Suppressor macrophage treated with lipopolysaccharide for 4 hours (primary cell): ENCODE measurements around the gene MTMR3.
"Not testable (repeated sequence)": the region's sequence is repeated elsewhere in the genome, so short reads cannot be mapped to it uniquely, and the experiment has no call there.

ENCODE experiments used
- DNase-seq: peaks from one replicate; pipeline ENCODE4 v3.0.0-alpha.2; 2020

The MTMR3 gene

DNA sequence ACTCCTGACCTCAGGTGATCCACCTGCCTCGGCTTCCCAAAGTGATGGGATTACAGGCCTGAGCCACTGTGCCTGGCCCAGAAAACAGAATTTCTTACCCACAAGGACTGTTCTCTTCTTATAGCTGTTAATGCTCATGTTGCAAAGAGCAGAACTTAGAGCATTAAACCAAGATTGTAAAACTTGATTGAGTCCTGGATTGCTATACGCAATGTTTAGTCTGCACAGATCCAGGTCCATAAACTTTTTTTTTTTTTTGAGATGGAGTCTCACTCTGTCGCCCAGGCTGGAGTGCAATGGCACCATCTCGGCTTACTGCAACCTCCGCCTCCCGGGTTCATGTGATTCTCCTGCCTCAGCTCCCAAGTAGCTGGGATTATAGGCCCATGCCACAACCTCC, 178.1 kb downstream of the MTMR3 start:
- not testable (repeated sequence) for DNase-seq

DNA sequence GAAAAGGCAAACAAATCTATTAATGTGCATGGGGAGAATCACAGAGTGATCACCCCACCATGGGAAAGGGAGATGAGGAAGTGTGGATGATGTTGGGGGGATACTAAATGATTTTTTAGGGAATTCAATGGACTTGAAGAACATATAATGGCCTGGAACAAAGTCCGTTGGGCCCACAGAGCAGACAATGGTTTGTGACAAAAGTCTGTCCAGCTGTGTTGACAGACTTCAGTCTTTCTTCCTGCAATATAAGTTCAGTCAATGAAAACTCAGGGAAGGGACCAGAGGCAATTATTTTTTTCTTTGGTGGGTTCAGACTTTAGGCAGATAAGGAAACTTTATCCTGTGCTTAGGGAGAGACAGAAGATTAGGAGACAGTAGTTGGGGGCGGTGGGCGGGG, 179.3 kb downstream of the MTMR3 start:
- DNase-seq = no peak

DNA sequence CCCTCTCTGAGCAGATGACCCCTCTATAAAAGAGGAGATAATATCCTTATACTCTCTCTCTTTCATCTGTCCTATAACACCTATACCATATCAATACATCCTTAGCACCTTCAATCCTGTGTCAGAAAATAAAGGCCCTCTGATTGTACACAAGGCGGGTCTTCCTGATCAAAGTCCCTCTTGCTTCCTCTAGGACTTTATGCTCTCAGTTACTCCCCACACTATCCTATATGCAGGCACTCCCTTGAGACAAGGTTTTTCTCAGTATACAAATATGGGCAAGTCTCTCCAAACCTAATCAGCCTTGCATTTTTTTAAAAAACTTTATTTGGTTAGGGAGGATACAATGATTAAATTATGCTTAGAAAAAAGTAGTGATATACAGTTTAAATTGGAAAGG, 180.0 kb downstream of the MTMR3 start:
- no peak for DNase-seq

DNA sequence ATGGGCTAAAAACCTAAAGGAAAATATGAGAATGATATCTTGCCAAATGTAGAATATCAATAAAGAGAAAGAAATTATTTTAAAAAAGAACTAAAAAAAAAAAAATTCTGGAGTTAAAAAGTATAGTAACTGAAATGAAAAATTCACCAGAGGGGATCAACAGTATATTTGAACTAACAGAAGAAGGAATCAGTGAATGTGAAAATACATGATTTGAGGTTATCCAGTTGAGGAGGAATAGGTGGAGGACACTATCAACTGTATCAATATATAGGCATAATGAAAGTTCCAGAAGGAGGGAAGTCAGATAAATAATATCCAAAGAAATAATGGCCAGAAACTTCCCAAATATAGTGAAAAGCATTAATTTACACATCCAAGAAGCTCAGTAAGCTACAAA, 181.2 kb downstream of the MTMR3 start:
- no peak for DNase-seq

DNA sequence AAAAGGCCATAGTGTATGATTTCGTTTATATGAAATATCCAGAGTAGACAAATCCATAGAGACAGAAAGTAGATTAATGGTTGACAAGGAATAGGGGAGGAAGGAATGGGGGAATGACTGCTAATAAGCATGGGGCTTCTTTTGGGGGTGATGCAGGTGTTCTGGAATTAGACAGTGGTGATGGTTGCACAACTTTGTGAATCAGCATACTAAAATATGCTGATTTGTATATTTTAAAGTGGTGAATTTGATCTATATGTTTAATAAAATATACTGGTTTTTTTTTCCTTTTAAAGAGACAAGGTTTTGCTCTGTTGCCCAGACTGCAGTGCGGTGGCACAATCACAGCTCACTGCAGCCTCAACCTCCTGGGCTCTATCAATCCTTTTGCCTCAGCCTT, 190.8 kb downstream of the MTMR3 start:
- DNase-seq = no peak

DNA sequence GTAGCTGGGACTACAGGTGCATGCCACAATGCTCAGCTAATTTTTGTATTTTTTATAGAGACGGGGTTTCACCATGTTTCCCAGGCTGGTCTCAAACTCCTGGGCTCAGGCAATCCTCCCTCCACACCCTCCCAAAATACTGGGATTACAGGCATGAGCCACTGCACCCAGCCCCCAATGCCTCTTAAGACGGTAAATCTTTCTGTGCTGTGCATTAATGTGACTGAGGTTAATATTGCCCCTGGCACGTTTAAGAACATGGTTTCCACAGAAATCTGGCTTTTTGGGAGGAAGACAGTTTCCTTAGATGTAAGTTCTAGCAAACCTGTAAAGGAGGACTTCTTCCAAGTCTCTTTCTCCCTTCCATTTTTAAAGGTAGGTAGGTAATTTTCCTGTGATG, 191.2 kb downstream of the MTMR3 start:
- DNase-seq = no peak

DNA sequence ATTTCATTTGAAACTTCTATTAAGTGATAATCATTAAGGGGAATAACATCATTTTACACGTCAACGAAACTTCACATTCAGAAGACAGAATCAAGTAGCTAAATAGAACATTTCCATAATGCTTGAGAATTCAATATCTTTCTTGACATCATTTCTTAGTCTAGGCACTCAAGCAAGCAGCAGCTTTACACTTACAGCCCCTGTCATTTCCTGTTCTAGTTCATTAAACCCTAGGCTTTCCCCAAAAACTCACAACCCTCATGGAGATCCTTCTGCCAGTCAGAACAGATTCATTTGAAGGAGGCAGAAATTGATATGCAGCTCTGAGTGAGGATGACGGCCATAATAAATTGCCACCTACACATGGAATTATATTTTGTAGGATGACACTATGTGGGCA, 192.0 kb downstream of the MTMR3 start:
- DNase-seq = no peak

DNA sequence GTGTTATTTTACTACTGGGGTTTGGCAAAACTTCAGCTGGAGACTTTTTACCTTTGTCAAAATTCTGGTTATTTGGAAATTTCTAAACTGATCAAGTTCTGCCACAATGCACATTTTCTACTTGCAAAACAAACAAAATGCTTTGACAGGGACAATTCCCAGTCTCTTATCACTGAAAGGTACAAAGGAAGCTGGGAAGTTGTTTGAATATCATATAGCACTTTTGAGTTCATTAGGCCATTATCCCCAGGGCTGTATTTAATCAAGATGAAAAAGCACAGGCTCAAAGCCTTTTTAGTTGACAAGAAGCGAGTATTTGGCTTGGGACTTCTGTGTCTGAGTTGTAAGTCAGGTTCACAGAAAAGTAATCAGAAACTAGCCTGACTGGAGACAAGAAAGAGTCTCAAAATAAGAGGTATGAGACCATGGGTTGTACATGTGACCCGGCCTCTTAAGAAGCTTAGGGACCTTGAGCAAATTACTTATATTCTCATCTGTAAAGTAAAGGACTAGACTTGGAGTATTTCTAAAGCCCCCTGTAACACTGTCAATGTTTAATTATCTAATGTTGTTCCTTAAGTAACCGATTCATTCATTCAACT, 194.4 kb downstream of the MTMR3 start:
- DNase-seq = no peak

DNA sequence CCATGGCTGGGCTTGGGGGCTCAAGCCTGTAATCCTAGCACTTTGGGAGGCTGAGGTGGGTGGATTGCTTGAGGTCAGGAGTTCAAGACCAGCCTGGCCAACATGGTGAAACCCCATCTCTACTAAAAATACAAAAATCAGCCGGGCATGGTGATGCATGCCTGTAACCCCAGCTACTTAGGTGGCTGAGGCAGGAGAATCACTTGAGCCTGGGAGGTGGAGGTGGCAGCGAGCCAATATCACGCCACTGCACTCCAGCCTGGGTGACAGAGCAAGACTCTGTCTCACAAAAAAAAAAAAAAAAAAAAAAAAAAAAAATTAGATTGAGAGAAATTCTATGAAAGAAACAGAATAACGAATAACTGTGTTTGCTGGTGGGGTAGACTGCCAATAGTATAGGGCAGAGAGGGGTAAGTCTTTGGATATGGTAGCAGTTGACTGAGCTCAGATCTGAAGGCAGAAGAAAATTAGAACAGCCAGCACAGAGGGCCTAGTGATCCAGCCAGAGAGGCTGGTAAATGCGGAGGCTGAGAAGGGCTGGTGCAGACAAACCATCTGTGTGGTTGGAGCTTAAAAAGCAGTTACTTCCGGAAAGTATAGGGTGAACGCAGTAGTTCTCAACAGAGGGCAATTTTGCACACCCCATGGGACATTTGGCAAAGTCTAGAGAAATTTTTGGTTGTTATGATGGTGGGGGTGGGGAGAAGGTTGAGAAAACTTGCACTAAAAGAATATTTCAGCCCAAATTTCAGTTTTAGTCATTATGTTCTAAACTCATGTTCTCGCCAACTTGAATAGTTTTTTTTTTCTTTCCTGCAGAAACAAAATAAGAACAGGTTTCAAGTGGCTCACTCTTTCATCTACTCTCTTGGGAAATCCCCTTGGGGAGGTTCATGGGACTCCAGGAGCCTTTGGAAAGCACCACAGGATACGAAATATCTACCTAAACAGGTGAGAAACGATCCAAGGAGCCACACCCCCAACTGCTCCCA, 195.6 kb downstream of the MTMR3 start:
- no peak for DNase-seq

DNA sequence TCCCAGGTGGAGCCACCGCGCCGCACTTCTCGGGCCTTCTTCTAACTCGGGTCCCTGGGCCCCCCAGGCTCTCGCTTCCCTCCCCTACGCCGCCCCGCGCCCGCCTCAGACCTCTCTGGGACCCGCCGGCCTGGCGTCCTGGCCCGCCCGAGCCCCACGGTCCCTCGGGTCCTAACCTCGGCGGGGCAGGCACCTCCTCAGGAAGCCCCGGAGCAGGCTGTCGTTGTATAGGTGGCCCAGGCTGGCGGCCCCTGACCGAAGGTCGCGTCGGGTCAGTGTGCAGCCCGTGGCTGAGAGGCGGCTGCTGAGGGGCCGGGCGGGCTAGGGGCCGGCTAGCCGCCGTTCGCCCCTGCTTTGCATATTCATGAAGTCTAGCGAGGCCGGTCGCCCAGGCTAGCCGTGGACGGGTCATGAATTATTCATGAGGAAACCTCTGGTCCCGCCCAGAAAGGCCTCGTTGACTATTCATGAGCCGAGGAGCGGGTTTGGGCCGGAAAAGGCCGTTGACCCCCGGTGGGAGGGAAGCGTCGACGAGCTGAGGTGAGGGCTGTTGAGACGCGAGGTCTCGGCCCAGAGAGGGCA, 197.1 kb downstream of the MTMR3 start, which contains the start of gene HORMAD2:
HORMAD2 (plus strand) TSS at position 513 of the 582 bp plus-strand sequence. CDS start 13,489 bp downstream, outside the sequence.
- DNase-seq = peak; percentile 9
